Activated CD4-positive, CD25-positive, alpha-beta regulatory T cell (primary cell): ENCODE measurements around the gene REM1.
"Not testable (repeated sequence)": the region's sequence is repeated elsewhere in the genome, so short reads cannot be mapped to it uniquely, and the experiment has no call there.

Experiments used
- DNase-seq, 4 experiments: peaks; one replicate each; lab custom pipeline; 2025; lab: John Stamatoyannopoulos, UW

REM1 gene, protein sequence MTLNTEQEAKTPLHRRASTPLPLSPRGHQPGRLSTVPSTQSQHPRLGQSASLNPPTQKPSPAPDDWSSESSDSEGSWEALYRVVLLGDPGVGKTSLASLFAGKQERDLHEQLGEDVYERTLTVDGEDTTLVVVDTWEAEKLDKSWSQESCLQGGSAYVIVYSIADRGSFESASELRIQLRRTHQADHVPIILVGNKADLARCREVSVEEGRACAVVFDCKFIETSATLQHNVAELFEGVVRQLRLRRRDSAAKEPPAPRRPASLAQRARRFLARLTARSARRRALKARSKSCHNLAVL

DNA sequence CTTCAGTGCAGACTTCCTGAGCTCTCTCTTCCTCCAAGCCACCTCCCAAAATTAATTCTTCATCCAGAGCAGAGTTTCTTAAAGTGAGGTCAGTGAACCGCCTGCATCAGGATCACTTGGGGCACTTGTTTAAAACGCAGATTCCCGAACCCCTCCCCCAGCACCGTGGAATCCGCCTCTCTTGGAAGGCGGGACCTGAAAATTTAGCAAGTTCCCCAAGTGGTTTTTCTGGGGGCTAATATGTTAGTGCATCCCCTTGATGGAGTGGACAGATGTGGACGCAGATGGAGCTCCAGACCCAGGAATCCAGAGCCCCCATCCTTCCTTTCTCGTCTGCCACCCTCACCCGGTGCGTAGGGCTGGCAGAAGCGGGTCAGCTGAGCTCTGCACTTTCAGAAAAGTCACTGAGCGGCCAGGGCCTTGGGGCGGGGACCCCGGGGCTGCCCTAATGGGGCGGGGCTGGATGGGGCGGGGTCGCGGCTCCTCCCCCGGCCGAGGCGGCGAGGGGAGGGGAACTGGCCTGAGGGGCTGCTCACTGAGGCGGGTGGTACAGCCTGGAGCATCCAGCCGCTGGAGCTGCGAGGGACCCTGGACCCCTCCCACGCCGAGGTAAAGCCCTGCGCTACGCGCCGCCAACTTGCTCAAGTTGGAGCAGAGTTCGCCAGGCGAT, at the start of gene REM1, which contains the start of gene DEFB124:
Gene REM1 (plus strand): TSS at position 531 of the 670 bp plus-strand sequence. CDS start 1,158 bp downstream, outside the sequence.
Gene DEFB124 (minus strand): TSS at position 370 of the 670 bp plus-strand sequence. CDS start 2,114 bp downstream, outside the sequence.
- no peak for DNase-seq

DNA sequence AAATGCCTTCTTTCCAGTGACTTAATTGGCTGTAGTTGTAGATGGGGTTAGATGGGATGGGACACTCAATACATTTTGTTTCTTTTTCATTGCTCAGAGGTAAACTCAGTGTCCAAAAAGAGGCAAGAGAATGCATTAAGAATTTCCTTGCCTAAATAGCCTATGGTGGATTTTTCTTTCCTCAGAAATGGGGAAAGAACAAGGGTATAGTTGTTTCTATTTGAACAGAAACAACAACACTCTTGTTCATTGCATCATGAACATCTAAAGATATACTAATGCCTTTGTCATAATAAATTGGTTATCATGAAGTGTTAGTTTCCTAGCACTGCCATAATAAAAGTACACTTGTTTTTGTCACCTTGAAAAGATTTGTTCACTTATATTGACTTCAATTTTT, 49.3 kb upstream of the REM1 start:
- no peak for DNase-seq

DNA sequence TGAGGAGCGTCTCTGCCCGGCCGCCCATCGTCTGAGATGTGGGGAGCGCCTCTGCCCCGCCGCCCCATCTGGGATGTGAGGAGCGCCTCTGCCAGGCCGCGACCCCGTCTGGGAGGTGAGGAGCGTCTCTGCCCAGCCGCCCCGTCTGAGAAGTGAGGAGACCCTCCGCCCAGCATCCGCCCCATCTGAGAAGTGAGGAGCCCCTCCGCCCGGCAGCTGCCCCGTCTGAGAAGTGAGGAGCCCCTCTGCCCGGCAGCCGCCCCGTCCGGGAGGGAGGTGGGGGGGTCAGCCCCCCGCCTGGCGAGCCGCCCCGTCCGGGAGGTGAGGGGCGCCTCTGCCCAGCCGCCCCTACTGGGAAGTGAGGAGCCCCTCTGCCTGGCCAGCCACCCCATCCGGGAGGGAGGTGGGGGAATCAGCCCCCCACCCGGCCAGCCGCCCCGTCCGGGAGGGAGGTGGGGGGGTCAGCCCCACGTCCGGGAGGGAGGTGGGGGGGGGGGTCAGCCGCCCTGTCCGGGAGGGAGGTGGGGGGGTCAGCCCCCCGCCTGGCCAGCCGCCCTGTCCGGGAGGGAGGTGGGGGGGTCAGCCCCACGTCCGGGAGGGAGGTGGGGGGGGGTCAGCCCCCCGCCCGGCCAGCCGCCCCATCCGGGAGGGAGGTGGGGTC, 48.1 kb upstream of the REM1 start:
- DNase-seq, result not testable (repeated sequence)

DNA sequence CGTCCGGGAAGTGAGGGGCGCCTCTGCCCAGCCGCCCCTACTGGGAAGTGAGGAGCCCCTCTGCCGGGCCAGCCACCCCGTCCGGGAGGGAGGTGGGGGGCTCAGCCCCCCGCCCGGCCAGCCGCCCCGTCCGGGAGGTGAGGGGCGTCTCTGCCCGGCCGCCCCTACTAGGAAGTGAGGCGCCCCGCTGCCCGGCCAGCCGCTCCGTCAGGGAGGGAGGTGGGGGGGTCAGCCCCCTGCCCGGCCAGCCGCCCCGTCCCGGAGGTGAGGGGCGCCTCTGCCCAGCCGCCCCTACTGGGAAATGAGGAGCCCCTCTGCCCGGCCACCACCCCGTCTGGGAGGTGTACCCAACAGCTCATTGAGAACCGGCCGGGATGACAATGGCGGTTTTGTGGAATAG, 47.5 kb upstream of the REM1 start:
- not testable (repeated sequence) for DNase-seq

DNA sequence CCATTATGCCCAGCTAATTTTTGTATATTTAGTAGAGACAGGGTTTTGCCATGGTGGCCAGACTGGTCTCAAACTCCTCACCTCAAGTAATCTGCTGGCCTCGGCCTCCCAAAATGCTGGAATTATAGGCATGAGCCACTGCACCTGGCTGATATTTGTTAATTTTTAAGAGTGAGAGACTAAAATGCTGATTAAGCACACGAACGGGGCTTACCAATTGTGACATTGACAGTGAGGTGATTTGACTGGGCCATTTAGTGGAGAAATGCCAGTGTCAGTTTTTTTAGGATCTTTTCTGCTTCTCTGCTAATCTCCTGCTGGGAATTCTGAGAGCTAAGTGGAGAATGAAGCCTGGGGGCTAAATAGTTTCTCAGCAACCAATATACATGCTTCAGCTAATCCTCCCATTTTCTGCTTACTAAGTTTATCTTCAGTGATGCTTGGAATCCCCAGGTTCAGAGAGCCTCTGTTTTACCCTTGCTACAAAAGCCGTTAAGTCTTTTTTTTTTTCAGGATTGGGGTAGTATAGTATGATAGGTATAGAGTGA, 44.4 kb upstream of the REM1 start:
- DNase-seq, result no peak

DNA sequence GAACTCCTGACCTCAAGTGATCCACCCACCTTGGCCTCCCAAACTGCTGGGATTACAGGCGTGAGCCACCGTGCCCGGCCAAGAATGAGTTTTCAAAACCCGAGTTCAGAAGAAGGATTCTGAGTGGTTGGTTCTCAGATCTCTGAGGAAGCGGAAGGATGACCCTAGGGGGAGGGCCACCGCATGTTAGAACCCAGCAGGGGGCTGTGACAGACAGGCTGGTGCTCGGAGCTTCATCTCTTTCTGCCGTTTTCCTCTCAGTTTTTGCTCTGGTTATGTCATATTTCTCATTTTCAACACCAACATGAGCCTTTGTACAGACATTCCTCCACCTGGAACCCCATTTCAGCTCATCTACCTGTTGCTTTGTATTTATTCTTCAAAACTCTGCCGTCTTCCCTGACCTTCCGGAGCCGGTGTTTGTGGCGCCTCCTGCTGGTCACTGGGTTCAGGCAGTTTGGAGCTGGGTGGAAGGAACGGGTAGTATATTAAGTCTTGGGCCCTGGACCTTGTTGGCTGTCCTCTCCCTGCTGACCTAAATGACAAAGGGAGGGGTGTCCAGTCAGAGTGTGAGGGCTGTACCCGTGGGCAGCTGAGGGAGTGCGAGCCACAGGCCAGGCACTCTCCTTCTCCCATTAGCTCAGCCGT, 35.0 kb upstream of the REM1 start, which contains the start of gene DEFB123:
Gene DEFB123 (plus strand): TSS at position 621 of the 648 bp plus-strand sequence. CDS start 67 bp downstream, outside the sequence.
- DNase-seq, result no peak

DNA sequence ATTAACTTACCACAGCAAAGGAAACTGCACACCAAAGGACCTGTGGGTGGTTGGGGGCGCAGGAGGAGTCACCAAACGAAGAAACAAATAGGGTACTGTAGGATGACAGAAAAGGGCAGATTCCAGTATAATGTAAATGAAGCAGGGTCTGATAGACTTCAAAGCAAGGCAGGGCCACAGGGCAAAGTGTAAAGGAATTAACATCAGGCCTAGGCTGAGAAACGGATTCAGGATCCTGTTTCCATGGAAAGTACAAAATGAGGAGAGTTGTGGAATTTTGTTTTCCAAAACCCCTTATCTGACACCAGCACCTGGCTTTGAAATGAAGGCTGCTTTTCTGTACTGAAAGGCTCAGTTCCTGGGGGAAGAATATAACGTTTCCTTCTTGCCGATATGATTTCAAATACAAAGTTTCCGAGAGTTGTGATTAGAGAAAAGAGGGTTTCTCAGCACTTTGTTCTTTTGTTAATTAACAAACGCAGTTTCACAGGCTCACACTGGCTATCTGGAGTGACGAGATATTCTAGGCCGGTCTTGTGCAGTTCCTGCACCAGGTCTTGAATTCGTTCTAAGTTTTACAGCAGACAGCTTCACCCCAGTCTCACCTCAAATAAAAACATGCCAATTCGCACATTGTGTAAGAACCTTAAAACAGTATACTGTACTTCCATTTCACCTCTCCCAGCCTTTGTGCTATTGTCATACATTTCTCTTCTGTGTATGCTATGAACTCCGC, 28.8 kb upstream of the REM1 start:
- no peak for DNase-seq

DNA sequence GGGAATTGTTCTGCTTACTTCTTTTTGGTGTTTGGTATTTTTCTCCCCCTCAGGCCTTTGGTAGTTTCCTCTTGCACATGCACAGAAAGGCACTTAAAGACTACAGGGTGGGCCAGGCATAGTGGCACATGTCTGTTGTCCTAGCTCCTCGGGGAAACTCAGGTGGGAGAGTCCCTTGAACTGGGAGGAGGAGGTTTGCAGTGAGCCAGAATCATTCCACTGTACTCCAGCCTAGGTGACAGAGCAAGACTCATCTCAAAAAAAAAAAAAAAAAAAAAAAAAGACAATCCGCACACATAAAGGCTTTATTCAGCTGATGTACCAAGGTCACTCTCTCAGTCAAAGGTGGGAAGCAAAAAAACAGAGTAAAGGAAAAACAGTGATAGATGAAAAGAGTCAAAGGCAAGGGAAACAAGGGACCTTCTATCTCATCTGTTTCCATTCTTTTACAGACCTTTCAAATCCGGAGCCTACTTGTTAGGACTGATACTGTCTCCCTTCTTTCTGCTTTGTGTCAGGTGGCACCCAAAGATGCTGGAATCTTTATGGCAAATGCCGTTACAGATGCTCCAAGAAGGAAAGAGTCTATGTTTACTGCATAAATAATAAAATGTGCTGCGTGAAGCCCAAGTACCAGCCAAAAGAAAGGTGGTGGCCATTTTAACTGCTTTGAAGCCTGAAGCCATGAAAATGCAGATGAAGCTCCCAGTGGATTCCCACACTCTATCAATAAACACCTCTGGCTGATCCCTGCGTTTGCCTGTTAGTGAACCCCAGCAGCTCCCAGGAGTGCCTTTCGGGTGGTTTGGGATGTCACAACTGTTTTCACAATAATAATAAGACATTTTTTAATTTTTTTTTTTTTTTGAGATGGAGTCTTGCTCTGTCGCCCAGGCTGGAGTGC, 25.3 kb upstream of the REM1 start:
- DNase-seq, result no peak

DNA sequence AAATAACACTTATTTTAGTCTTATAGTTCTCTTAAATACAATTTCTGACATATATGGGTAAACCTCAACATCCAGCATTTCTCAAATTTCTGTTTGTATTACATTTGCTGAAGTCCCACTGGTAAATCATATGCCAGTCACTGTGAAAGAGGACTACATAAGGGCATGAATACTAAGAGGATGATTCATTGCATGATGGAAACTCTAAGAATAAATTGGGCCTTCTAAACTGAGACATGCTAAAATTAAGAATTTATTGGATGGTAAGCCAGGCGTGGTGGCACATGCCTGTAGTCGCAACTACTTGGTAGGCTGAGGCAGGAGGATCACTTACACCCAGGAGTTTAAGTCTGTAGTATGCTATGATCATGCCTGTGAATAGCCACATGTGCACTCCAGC, 22.5 kb upstream of the REM1 start:
- DNase-seq, result no peak

DNA sequence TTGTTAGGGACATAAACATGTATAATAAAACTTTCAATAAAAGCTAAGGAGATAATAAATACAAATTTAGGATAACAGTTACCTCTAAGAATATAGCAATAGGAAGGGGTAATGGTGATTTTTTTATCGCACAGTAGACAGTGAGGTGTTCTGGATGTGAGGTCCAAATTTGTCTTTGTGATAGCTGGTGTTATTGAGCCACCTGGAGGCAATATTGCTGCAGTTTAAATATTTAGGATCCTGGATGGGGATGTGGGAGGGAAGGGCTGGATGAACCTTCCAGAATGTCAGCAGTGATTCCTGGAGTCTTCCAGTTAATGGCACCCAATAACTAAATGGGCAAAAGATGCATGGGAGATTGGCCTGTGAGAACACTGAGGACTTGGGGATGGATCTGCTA, 20.7 kb upstream of the REM1 start:
- DNase-seq, result no peak

DNA sequence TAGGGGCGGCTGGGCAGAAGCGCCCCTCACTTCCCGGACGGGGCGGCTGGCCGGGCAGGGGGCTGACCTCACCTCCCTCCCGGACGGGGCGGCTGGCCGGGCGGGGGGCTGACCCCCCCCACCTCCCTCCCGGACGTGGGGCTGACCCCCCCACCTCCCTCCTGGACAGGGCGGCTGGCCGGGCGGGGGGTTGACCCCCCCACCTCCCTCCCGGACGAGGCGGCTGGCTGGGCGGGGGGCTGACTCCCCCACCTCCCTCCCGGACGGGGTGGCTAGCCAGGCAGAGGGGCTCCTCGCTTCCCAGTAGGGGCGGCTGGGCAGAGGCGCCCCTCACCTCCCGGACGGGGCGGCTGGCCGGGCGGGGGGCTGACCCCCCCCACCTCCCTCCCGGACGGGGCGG, 4.1 kb upstream of the REM1 start:
- not testable (repeated sequence) for DNase-seq

DNA sequence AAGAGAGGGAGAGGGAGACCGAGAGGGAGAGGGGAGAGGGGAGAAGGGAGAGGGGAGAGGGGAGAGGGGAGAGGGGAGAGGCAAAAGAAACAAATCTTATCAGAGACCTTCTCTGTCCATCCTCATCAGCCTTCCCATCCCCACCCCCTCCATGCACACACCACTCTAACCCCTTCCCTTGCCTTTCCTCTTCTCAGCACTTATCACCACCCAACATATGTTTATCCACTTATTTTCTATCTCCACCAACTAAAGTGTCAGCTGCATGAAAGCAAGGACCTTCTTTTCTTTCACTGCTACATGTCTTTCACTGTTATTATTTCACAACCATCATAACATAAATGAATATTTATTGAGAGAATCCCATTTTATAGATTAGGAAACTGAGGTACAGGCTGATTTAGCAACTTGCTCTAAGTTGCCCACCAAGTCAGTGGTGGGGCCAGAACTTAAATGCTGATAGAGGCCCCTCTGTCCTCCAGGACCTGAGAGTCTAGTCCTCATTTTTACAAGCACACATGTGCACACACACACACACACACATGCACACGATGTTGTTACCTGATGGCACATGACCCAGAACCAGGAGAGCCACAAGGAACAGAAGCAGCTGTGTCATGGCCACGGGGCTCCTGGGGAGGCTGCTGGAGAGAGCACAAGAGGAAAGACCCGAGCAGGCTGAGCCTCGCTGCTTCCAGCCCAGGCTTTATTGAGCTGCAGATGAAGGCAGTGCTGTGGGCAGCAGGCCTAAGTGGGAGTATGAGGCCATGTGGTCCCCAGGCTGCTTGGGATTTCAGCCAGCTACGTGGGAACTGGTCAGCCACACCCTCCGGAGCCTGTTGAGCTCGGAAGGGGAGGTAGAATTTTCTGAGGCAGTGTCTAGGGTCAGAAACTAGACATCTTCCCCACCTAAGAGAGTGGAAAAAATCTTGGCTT, 2.4 kb upstream of the REM1 start:
- no peak for DNase-seq

DNA sequence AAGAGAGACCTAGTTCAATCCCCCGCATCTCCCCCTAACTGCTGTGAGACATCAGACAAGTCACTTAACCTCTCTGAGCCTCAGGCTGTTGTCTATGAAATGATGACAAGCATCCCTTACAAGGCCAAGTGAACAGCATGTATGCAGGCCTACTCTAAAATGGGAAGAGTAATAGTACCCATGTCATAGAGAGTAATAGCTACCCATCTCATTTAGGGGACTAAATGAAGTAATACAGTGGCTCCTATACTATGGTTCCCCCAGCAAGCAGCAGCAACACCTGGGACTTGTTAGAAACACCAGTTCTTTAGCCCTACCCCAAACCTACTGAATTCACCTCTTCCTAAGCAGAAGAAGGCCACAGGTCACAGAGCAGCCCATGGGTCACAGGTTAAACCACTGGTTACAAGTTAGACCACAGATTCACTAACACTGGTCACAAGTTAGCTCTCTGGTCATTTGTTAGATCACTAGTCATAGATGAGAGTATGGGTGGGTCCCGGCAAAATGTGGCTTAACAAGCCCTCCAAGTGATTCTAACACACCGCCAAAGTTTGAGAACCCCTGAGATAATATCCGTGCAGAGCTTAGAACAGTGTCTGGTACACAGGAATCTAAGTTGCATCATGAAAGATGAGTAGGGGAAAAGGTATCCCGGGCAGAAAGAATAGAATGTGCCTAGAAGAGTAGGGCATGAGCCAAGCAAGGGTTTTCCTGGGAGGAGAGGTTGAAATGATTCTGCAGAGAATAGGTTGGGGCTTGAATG, 1.6 kb upstream of the REM1 start:
- no peak for DNase-seq

DNA sequence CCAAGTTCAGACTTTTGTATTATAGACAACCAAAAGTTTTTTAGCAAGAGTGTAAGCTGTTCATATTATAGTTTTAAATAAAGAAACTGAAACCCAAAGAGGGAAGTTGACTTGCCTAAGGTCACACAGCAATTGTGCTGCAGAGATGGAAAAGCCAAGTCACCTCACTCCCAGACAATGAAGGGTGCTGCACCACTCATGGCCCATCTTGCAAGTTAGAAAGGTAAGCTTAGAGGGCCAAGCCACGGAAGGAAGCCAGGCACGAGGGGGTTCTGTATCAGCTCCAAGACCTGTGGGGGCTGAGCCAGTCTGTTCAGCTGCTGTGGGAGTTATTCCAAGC, 1.0 kb upstream of the REM1 start:
- DNase-seq, result no peak

DNA sequence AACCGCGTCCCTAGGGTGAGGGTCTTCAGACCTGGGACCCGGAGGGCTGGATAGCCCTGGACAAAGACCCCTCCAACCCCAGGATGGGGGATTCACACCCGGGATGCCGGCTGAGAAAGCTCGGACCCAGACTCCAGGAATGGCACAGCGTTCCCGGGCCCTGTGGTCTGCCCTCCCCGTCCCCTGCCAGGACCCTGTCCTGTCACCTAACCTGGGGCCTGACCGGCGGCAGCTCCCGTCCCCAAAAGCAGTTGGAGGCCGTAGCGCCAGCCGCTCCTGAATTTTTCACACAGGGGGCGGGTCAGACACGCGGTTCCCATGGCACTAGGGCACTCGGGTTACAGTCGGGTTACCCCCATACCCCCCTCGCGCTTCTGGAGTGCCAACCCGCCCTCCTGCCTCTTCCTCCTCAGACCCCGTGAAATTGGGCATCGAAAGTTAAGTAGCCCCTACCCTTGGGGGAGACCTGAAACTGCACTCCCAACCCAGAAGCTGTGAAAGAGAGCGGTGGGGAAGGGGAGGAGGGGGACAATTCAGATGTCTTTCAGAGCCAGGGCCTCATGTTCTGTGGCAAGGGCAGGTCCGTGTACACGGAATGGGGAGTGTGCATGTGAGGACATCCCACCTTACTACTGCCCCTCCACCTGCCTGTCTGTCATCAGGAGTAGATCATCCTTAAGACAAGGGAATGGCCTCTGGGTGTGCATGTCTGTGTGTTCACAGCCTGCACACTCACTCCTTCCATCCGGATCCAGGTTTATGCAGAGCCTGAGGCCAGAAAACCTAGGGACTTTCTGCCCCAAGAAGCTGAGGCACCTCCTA, 595 bp downstream of the REM1 start:
- no peak for DNase-seq

DNA sequence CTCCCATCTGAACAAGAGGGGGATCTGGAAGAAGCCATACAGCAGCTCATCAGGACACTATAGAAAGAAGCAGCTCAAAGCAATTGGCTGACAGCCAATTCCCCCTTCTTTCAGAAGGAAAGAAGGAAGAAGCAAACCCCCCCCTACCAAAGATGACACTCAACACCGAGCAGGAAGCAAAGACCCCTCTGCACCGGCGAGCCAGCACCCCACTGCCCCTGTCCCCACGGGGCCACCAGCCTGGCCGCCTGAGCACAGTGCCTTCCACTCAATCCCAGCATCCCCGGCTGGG, 1.2 kb downstream of the REM1 start:
- no peak for DNase-seq

DNA sequence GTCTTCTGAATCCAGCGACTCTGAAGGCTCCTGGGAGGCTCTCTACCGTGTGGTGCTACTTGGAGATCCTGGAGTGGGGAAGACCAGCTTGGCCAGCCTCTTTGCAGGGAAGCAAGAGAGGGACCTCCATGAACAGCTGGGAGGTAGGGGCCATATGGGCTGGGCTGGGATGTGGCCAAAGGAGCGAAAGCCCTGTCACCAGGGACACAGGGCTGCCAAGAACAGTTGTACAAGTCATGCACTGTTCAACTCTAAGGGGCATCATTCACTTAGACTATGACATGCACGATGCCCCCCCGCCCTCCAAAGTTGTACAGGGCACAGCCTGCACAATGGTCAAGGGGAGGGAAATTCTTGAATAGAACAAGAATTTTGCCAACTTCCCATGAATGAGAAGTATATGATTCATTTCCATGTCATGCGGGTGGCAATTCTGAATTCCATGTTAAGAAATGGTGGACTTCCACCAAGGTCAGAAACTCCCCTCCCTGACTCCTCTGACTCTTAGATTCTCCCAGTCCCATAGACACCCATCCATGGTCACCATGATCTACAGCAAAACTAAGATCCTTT, 1.6 kb downstream of the REM1 start:
- DNase-seq, result no peak

DNA sequence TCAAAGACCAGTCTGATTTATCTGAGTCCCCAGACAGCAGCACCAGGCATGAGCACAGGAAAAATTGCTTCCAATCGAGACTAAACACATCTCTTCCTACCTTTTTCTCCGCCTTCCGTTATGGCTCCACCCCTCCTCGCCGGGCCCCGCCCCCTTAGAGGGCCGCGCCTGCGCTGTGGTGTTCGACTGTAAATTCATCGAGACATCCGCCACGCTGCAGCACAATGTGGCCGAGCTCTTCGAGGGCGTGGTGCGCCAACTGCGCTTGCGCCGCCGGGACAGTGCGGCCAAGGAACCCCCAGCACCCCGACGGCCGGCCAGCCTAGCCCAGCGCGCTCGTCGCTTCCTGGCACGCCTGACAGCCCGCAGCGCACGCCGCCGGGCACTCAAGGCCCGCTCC, 8.9 kb downstream of the REM1 start:
- no peak for DNase-seq
